ENCODE measurements around the gene BCL11B.

DNA sequence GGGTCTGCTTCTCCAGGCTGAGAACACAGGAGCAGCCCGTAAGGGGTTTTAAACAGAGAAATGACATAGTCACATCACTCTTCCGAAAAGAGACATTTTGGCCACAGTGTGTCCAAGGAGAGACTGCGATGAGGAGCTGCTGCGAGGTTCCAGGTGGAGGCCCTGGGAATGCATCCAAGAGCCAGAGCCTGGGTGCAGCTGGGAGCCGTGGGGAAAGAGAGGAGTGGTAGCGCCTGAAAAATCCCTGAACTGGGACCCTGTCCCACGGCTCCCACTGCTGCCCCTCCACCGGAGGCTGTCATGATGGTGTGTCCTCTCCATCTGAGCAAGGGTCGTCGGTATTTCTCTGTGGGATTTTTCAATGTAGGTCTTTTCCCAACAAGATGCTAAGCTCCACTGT, 146.9 kb downstream of the BCL11B start:
- TF ChIP-seq, protein P1, sequence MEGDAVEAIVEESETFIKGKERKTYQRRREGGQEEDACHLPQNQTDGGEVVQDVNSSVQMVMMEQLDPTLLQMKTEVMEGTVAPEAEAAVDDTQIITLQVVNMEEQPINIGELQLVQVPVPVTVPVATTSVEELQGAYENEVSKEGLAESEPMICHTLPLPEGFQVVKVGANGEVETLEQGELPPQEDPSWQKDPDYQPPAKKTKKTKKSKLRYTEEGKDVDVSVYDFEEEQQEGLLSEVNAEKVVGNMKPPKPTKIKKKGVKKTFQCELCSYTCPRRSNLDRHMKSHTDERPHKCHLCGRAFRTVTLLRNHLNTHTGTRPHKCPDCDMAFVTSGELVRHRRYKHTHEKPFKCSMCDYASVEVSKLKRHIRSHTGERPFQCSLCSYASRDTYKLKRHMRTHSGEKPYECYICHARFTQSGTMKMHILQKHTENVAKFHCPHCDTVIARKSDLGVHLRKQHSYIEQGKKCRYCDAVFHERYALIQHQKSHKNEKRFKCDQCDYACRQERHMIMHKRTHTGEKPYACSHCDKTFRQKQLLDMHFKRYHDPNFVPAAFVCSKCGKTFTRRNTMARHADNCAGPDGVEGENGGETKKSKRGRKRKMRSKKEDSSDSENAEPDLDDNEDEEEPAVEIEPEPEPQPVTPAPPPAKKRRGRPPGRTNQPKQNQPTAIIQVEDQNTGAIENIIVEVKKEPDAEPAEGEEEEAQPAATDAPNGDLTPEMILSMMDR (IDR thresholded peaks at IDR 0.05; ENCODE audit: insufficient read depth, low read length, poor library complexity, severe bottlenecking): no peak
- TF ChIP-seq EZH2phosphoT487 (conservative IDR thresholded peaks at IDR 0.05; ENCODE audit: low read length): no peak

Measured in SU-DHL-6 (cell line).